ENCODE results near the gene CMKLR1.

CMKLR1 gene

DNA sequence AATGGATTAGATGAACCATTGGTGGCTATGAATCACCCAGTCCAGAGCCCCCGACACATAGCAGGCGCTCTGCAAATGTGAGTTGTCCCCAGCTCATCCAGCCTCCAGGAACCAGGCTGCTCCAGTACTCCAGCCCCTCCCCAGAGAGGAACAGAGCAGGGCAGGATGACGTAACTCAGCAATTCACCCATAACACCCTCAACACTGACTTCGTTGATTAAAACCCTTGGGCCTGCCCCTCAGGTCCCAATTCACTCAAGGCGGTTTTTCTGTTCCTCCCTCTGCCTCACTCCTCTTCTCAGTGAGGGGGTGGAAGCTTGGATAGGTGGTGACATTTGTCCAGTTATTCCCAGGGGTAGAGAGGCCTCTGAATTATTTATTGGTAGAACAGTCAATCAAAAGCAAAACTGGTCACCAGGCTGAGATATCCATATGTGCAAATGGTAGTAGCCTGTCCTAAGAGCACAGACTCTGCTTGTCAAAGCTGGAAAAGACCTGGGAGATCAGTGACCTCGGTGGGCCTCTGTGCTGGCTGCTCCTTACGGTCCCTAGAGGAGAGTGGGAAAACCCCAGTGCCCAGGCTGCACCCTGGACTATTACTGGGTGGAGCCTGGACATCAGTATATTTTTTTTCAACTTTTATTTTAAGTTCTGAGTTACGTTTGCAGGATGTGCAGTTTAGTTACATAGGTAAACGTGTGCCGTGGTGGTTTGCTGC, 97.0 kb downstream of the CMKLR1 start:
- no peak for DNase-seq (ENCODE audit: low read depth)
- TF ChIP-seq, protein P1, sequence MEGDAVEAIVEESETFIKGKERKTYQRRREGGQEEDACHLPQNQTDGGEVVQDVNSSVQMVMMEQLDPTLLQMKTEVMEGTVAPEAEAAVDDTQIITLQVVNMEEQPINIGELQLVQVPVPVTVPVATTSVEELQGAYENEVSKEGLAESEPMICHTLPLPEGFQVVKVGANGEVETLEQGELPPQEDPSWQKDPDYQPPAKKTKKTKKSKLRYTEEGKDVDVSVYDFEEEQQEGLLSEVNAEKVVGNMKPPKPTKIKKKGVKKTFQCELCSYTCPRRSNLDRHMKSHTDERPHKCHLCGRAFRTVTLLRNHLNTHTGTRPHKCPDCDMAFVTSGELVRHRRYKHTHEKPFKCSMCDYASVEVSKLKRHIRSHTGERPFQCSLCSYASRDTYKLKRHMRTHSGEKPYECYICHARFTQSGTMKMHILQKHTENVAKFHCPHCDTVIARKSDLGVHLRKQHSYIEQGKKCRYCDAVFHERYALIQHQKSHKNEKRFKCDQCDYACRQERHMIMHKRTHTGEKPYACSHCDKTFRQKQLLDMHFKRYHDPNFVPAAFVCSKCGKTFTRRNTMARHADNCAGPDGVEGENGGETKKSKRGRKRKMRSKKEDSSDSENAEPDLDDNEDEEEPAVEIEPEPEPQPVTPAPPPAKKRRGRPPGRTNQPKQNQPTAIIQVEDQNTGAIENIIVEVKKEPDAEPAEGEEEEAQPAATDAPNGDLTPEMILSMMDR (IDR thresholded peaks at IDR 0.05; ENCODE audit: control insufficient read depth, insufficient read depth, low read depth, low read length, missing control alignments) = no peak
- H3K4me3 ChIP-seq (ENCODE audit: control insufficient read depth, low read depth, low read length) = no peak overlapping the region

DNA sequence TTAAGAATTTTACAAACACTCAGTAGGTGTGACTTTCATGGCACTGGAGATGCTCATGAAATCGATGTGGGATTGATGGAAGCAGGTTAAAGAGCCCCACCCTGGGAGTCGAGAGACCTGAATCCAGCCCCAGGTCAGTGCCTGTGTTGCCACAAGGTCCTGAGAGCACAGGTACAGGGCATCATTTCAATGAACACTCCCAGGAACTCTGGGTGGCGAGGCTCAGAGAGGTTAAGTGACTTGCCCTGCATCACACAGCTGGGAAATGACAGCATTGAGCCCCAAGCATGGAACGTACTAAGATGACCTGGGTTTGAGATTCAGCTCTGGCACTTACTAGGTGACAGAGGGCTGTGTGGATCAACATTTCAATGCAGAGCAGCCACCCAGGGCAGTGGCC, 98.2 kb downstream of the CMKLR1 start:
- TF ChIP-seq, protein P1 (IDR thresholded peaks at IDR 0.05; ENCODE audit: control insufficient read depth, insufficient read depth, low read depth, low read length, missing control alignments) = no peak
- H3K4me3 ChIP-seq (ENCODE audit: control insufficient read depth, low read depth, low read length) = no peak overlapping the region
- no peak for DNase-seq (ENCODE audit: low read depth)

DNA sequence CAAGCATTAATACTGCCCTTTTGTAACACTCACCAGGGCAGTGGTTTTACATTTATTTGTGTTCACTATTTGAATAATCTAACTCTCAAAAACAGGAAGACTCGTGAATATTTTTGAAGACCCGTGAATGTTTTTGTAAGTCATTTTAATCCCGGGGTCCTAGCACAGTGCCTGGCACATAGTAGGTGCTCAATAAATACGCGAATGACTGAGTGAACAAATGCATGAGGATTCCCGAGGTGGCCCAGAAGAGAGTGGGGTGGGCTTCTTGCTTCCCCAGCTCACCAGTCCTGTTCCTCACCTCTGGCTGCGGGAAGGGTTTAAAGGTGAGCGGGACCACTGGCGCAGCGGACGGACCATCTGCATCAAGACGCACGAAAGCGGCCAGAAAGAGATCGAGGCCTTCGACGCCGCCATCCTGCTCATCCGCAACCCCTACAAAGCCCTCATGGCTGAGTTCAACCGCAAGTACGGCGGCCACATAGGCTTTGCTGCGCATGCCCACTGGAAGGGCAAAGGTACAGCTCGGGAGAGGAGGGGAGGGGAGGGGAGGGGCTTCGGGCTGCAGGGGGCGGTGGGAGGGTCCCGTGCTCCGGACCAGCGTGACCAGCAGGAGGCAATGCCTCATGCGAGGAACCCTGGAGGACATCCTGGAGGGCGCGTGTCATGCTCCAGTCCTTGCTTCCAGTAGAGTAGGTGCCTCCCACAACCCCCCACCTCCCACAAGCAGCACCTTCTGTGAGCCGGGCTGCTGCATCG, 98.9 kb downstream of the CMKLR1 start:
- TF ChIP-seq, protein P1 (IDR thresholded peaks at IDR 0.05; ENCODE audit: control insufficient read depth, insufficient read depth, low read depth, low read length, missing control alignments) = no peak
- no peak overlapping the region for H3K4me3 ChIP-seq (ENCODE audit: control insufficient read depth, low read depth, low read length)
- DNase-seq (ENCODE audit: low read depth) = no peak

DNA sequence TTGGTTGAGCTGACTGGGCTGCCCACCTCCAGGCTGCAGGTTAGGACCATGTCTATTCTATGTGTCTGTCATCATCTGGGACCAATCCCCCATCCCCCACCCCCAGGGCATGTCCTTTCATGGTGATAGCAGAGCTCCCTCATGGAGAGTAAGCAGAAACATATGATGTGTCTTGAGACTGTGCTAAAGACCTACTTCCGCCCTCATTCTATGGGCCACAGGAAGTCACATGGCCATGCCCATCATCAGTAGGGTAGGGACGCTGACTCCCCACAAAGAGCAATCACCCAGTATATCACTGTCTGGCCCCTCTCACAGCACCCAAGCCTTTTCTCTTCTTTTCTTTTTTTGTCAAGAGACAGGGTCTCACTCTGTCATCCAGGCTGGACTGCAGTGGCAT, 99.7 kb downstream of the CMKLR1 start:
- TF ChIP-seq, protein P1 (IDR thresholded peaks at IDR 0.05; ENCODE audit: control insufficient read depth, insufficient read depth, low read depth, low read length, missing control alignments) = no peak
- DNase-seq (ENCODE audit: low read depth) = no peak

DNA sequence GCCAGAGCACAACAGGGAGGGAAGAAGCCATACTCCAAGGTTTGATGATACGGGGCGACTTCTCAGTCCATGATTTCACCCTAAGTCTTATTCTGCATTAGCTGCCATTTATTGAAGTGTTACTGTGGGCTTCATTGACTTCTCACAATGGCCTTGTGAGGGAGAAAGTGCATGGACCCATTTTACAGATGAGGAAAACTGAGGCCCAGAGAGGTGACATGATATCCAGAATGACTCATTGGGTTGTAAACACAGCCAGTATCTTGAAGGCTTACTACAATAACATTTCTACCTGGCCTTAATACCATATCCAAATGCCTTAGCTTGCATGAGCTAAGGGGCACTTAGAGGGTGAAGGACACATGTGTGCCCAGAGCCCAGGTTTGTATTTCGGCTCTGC, 100.6 kb downstream of the CMKLR1 start:
- DNase-seq (ENCODE audit: low read depth) = no peak
- TF ChIP-seq, protein P1 (IDR thresholded peaks at IDR 0.05; ENCODE audit: control insufficient read depth, insufficient read depth, low read depth, low read length, missing control alignments) = no peak
- H3K4me3 ChIP-seq (ENCODE audit: control insufficient read depth, low read depth, low read length) = no peak overlapping the region

More for the DNA sequence above, 99.7 kb downstream of the CMKLR1 start:
- no peak overlapping the region for H3K4me3 ChIP-seq (ENCODE audit: control insufficient read depth, low read depth, low read length)
